HepG2 (cell line): Measurements from ENCODE around the gene DDIT4. TPM values are rescaled to one million over a fixed set of nuclear protein-coding genes. Genes with fewer than 3 reads are reported as not detected.

Experiments used
- CHD2 ChIP-seq: IDR thresholded peaks from 2 replicates; pipeline ENCODE4 v1.6.1; 2011; ENCODE audit warnings: low read depth, low read length, improper control_type of control experiment
- DNMT1 ChIP-seq: sonication (generic); formaldehyde crosslinking; IDR thresholded peaks from 2 replicates; pipeline ENCODE4 v1.5.1; 2020; ENCODE audit warnings: mild to moderate bottlenecking, missing genetic modification reagents
- FOSL1 ChIP-seq: sonication (generic); formaldehyde crosslinking; IDR thresholded peaks from 2 replicates; pipeline ENCODE4 v1.9.0; 2021; ENCODE audit warnings: missing genetic modification reagents, borderline replicate concordance
- HNRNPL ChIP-seq: fragments of 200-400 bp; formaldehyde crosslinking; IDR thresholded peaks from 2 replicates; pipeline ENCODE4 v1.6.1; 2017; ENCODE audit warnings: mild to moderate bottlenecking, low read depth, low read length
- JDP2 ChIP-seq: sonication (generic); formaldehyde crosslinking; IDR thresholded peaks from 2 replicates; pipeline ENCODE4 v1.8.1; 2022; ENCODE audit warnings: missing genetic modification reagents, borderline replicate concordance
- ZBTB21 ChIP-seq: sonication (generic); formaldehyde crosslinking; IDR thresholded peaks from 2 replicates; pipeline ENCODE4 v1.4.0; 2020; ENCODE audit warnings: missing genetic modification reagents
- ZNF253 ChIP-seq: sonication (generic); formaldehyde crosslinking; IDR thresholded peaks from 2 replicates; pipeline ENCODE4 v1.8.0; 2022; ENCODE audit warnings: mild to moderate bottlenecking, missing genetic modification reagents, borderline replicate concordance
- ZNF558 ChIP-seq: sonication (generic); formaldehyde crosslinking; IDR thresholded peaks from 2 replicates; pipeline ENCODE4 v1.9.0; 2022; ENCODE audit warnings: mild to moderate bottlenecking, missing genetic modification reagents, borderline replicate concordance
- ZNF75D ChIP-seq: sonication (generic); formaldehyde crosslinking; IDR thresholded peaks from 2 replicates; pipeline ENCODE4 v1.8.1; 2023; ENCODE audit warnings: missing genetic modification reagents, mild to moderate bottlenecking, borderline replicate concordance
- ZSCAN30 ChIP-seq: sonication (generic); formaldehyde crosslinking; IDR thresholded peaks from 2 replicates; pipeline ENCODE4 v1.5.0; 2020; ENCODE audit warnings: mild to moderate bottlenecking, missing genetic modification reagents
- polyA plus RNA-seq, 8 experiments: library from polyadenylated mRNA; depleted of rRNA in 3 of 8; stranded (reverse) in 7 of 8; unstranded in 1 of 8; fragments of >200 nt; fragmentation: Illumina TruSeq in 4 of 8; extraction: Trizol in 4 of 8; gene quantifications; 2 replicates each; pipeline versions ENCODE4 v1.2.1 to v1.2.3, GENCODE V29; 2011 to 2016; ENCODE audit warnings: low read depth in 4 of 8, missing spikeins in 1 of 8, mixed read lengths in 1 of 8; ENCODE audit not compliant: insufficient read depth in 1 of 8
- total RNA-seq, 5 experiments: library from RNA; depleted of rRNA; stranded (reverse); fragments of >200 nt; fragmentation: Illumina TruSeq; extraction: Trizol; gene quantifications; 2 replicates each; pipeline ENCODE4 v1.2.3, GENCODE V29; 2016; ENCODE audit warnings: low read depth in 1 of 5
- TF ChIP-seq, protein P1 (sequence below): IDR thresholded peaks from 2 replicates; pipeline ENCODE4 v1.6.1; 2016; ENCODE audit warnings: low read depth, missing genetic modification reagents, missing compliant biosample characterization
- TF ChIP-seq, protein P2 (sequence below): IDR thresholded peaks from 2 replicates; pipeline ENCODE4 v1.6.1; 2016; ENCODE audit warnings: missing genetic modification reagents, missing compliant biosample characterization
- TF ChIP-seq, protein P3 (sequence below): sonication (generic); formaldehyde crosslinking; IDR thresholded peaks from 2 replicates; pipeline ENCODE4 v1.8.1; 2023; ENCODE audit warnings: mild to moderate bottlenecking, missing genetic modification reagents
- TF ChIP-seq, protein P4 (sequence below): sonication (generic); formaldehyde crosslinking; IDR thresholded peaks from 2 replicates; pipeline ENCODE4 v1.9.0; 2021; ENCODE audit warnings: missing genetic modification reagents, borderline replicate concordance
- TF ChIP-seq, protein P5 (sequence below): sonication (generic); formaldehyde crosslinking; IDR thresholded peaks from 2 replicates; pipeline ENCODE4 v1.4.0; 2020; ENCODE audit warnings: missing genetic modification reagents

DDIT4 gene
- total and polyA plus RNA-seq, 2 of the 13 experiments (the other 11 are each of a cell fraction or from before 2014, with no cell fraction given) = 35.6 to 40.7 TPM

DNA sequence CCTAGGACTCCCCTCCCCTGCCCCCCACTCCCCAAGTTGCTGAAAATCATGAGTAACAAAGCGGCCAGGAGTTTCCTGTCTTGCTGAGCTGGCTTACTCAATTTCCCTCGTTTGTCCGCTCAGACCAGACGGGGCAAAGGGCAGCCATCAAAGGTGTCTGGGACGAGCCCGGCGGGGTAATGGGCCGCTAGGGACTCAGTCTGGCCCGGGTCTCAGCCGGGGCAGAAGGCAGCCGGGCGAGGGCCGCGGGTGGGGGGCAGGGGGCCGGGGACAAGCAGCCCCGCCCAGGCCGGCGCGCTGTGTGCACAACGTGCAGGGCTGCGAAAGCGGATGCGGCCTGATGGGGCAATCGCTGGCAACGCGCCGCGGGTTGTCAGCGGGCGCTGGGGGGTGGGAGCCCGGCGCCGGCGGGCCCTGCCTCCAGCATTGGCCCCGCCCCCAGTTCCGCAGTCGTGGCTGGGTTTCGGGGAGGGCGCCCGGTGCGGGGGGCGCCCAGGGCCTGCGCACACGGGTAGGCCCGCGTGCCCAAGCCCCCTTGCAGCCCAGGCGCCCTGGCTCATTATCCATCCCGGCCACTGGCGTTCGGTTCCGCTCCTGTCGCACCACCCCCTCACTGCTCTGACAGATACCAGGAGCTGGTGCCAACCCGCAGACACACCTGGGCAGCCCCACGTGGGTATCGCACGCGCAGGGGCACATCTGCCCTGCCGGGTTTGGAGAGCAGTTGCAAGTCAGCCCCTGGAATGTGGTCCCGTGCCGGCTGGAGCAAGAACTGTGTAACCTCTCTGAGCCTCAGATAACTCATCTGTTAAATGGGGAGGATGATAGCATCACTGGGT is 45.9 kb downstream of the DDIT4 start (continued):
- TF ChIP-seq, protein P1, sequence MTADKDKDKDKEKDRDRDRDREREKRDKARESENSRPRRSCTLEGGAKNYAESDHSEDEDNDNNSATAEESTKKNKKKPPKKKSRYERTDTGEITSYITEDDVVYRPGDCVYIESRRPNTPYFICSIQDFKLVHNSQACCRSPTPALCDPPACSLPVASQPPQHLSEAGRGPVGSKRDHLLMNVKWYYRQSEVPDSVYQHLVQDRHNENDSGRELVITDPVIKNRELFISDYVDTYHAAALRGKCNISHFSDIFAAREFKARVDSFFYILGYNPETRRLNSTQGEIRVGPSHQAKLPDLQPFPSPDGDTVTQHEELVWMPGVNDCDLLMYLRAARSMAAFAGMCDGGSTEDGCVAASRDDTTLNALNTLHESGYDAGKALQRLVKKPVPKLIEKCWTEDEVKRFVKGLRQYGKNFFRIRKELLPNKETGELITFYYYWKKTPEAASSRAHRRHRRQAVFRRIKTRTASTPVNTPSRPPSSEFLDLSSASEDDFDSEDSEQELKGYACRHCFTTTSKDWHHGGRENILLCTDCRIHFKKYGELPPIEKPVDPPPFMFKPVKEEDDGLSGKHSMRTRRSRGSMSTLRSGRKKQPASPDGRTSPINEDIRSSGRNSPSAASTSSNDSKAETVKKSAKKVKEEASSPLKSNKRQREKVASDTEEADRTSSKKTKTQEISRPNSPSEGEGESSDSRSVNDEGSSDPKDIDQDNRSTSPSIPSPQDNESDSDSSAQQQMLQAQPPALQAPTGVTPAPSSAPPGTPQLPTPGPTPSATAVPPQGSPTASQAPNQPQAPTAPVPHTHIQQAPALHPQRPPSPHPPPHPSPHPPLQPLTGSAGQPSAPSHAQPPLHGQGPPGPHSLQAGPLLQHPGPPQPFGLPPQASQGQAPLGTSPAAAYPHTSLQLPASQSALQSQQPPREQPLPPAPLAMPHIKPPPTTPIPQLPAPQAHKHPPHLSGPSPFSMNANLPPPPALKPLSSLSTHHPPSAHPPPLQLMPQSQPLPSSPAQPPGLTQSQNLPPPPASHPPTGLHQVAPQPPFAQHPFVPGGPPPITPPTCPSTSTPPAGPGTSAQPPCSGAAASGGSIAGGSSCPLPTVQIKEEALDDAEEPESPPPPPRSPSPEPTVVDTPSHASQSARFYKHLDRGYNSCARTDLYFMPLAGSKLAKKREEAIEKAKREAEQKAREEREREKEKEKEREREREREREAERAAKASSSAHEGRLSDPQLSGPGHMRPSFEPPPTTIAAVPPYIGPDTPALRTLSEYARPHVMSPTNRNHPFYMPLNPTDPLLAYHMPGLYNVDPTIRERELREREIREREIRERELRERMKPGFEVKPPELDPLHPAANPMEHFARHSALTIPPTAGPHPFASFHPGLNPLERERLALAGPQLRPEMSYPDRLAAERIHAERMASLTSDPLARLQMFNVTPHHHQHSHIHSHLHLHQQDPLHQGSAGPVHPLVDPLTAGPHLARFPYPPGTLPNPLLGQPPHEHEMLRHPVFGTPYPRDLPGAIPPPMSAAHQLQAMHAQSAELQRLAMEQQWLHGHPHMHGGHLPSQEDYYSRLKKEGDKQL (CRISPR knock-in tag) = peak; percentile 86
- TF ChIP-seq, protein P2, sequence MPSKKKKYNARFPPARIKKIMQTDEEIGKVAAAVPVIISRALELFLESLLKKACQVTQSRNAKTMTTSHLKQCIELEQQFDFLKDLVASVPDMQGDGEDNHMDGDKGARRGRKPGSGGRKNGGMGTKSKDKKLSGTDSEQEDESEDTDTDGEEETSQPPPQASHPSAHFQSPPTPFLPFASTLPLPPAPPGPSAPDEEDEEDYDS (CRISPR knock-in tag) = peak; percentile 32; the same call in 1 of the 2 replicates
- peak; percentile 63; the same call in 1 of the 2 replicates for TF ChIP-seq ZNF253 (CRISPR knock-in tag)
- TF ChIP-seq DNMT1 (CRISPR knock-in tag) = peak; percentile 34; the same call in 1 of the 2 replicates
- TF ChIP-seq JDP2 (CRISPR knock-in tag) = no peak; the same call in 1 of the 2 replicates
- no peak for TF ChIP-seq CHD2
- no peak; the same call in 1 of the 2 replicates for TF ChIP-seq ZBTB21 (CRISPR knock-in tag)
- TF ChIP-seq, protein P3, sequence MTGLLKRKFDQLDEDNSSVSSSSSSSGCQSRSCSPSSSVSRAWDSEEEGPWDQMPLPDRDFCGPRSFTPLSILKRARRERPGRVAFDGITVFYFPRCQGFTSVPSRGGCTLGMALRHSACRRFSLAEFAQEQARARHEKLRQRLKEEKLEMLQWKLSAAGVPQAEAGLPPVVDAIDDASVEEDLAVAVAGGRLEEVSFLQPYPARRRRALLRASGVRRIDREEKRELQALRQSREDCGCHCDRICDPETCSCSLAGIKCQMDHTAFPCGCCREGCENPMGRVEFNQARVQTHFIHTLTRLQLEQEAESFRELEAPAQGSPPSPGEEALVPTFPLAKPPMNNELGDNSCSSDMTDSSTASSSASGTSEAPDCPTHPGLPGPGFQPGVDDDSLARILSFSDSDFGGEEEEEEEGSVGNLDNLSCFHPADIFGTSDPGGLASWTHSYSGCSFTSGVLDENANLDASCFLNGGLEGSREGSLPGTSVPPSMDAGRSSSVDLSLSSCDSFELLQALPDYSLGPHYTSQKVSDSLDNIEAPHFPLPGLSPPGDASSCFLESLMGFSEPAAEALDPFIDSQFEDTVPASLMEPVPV = peak; percentile 67; the same call in 1 of the 2 replicates
- TF ChIP-seq HNRNPL = peak; percentile 94
- 0 out of 2 replicates have a peak, but pooled peaks have one; percentile 37 for TF ChIP-seq ZSCAN30 (CRISPR knock-in tag)
- TF ChIP-seq, protein P4, sequence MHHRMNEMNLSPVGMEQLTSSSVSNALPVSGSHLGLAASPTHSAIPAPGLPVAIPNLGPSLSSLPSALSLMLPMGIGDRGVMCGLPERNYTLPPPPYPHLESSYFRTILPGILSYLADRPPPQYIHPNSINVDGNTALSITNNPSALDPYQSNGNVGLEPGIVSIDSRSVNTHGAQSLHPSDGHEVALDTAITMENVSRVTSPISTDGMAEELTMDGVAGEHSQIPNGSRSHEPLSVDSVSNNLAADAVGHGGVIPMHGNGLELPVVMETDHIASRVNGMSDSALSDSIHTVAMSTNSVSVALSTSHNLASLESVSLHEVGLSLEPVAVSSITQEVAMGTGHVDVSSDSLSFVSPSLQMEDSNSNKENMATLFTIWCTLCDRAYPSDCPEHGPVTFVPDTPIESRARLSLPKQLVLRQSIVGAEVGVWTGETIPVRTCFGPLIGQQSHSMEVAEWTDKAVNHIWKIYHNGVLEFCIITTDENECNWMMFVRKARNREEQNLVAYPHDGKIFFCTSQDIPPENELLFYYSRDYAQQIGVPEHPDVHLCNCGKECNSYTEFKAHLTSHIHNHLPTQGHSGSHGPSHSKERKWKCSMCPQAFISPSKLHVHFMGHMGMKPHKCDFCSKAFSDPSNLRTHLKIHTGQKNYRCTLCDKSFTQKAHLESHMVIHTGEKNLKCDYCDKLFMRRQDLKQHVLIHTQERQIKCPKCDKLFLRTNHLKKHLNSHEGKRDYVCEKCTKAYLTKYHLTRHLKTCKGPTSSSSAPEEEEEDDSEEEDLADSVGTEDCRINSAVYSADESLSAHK (CRISPR knock-in tag) = no peak
- TF ChIP-seq ZNF75D = no peak
- TF ChIP-seq, protein P5, sequence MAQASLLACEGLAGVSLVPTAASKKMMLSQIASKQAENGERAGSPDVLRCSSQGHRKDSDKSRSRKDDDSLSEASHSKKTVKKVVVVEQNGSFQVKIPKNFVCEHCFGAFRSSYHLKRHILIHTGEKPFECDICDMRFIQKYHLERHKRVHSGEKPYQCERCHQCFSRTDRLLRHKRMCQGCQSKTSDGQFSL (CRISPR knock-in tag) = 0 out of 2 replicates have a peak, but pooled peaks have one; percentile 65
- TF ChIP-seq ZNF558 = no peak
- no peak for TF ChIP-seq FOSL1 (CRISPR knock-in tag)
